ENCODE results near the gene GIN1.

DNA sequence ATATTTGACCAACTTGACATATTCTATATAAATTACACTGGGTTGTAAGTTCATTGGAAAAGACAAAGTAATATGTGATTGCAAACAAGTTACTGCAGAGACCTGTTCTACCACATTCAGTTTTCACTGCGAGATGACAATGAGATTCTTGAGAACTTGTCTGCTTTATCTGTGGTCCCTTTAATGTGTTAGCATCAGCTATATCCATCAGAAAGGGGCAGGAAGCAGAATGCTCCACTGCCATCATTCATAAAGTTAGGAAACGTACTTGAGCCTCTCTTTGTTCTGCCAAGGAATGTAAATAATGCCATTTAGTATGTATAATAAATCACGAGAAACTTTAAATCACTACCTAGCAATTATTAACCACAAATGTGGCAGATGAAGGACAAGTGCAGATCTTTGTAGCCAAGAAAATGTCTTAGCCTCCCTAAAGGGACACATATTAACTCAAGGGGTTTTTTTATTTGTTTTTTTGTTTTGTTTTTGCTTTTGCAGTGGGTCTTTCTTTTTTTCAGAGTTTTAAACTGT, 59.4 kb downstream of the GIN1 start:
- TF ChIP-seq, protein P1, sequence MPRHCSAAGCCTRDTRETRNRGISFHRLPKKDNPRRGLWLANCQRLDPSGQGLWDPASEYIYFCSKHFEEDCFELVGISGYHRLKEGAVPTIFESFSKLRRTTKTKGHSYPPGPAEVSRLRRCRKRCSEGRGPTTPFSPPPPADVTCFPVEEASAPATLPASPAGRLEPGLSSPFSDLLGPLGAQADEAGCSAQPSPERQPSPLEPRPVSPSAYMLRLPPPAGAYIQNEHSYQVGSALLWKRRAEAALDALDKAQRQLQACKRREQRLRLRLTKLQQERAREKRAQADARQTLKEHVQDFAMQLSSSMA (CRISPR knock-in tag; IDR thresholded peaks at IDR 0.05): no peak
- TF ChIP-seq, protein P2, sequence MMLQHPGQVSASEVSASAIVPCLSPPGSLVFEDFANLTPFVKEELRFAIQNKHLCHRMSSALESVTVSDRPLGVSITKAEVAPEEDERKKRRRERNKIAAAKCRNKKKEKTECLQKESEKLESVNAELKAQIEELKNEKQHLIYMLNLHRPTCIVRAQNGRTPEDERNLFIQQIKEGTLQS (IDR thresholded peaks at IDR 0.05): no peak
- TF ChIP-seq, protein P2 (CRISPR knock-in tag; conservative IDR thresholded peaks at IDR 0.05): no peak
- TF ChIP-seq, protein P3, sequence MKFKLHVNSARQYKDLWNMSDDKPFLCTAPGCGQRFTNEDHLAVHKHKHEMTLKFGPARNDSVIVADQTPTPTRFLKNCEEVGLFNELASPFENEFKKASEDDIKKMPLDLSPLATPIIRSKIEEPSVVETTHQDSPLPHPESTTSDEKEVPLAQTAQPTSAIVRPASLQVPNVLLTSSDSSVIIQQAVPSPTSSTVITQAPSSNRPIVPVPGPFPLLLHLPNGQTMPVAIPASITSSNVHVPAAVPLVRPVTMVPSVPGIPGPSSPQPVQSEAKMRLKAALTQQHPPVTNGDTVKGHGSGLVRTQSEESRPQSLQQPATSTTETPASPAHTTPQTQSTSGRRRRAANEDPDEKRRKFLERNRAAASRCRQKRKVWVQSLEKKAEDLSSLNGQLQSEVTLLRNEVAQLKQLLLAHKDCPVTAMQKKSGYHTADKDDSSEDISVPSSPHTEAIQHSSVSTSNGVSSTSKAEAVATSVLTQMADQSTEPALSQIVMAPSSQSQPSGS (CRISPR knock-in tag; IDR thresholded peaks at IDR 0.05): no peak
- TF ChIP-seq CTCF (IDR thresholded peaks at IDR 0.05 in 2 of 3, conservative IDR thresholded peaks at IDR 0.05 in 1 of 3; ENCODE audit: insufficient read depth in 2 of 3, low read depth in 1 of 3, low read length in 3 of 3): no peak
- TF ChIP-seq CREB1 (IDR thresholded peaks at IDR 0.05): no peak
- no peak for TF ChIP-seq CREB1 (CRISPR knock-in tag; IDR thresholded peaks at IDR 0.05)
- no peak for TF ChIP-seq EZH2 (IDR thresholded peaks at IDR 0.05; ENCODE audit: borderline replicate concordance, low read depth, low read length)
